H1 (cell line): ENCODE measurements around the gene CD46. TPM values are rescaled to one million over a fixed set of nuclear protein-coding genes. Genes with fewer than 3 reads are reported as not detected.

Source experiments
- ASH2L ChIP-seq: fragments of 200-600, 300-600 bp; sonication (generic); IDR thresholded peaks from one replicate; pipeline ENCODE4 v1.7.1; 2017; ENCODE audit warnings: low read length
- GABPA ChIP-seq: IDR thresholded peaks from 2 replicates; pipeline ENCODE4 v1.6.1; 2011; ENCODE audit warnings: mild to moderate bottlenecking, low read length, moderate library complexity, borderline replicate concordance; ENCODE audit not compliant: insufficient read depth
- KDM4A ChIP-seq: IDR thresholded peaks from one replicate; pipeline ENCODE4 v1.7.1; 2012; ENCODE audit warnings: low read depth, mild to moderate bottlenecking, moderate library complexity, low read length, inconsistent platforms; ENCODE audit not compliant: severe bottlenecking
- SIN3A ChIP-seq, 2 experiments: IDR thresholded peaks in 1 of 2; conservative IDR thresholded peaks in 1 of 2; 2 replicates each; pipeline ENCODE4 v1.6.1; 2011 to 2012; ENCODE audit warnings: low read length in 2 of 2, improper control_type of control experiment in 1 of 2, low read depth in 1 of 2, mild to moderate bottlenecking in 1 of 2
- SRF ChIP-seq: IDR thresholded peaks from 2 replicates; pipeline ENCODE4 v1.6.1; 2011; ENCODE audit warnings: mild to moderate bottlenecking, low read depth, low read length, moderate library complexity
- ZNF274 ChIP-seq: IDR thresholded peaks from 2 replicates; pipeline ENCODE4 v1.7.0; 2012; ENCODE audit warnings: low read length, borderline replicate concordance; ENCODE audit errors: extremely low read depth
- polyA plus RNA-seq, 7 experiments: library from polyadenylated mRNA; depleted of rRNA in 3 of 7; stranded (reverse) in 5 of 7; unstranded in 2 of 7; fragments of >200 nt in 5 of 7; fragments of 200-250 nt in 2 of 7; gene quantifications; 1 replicate in 5 of 7; 2 replicates in 1 of 7; 4 replicates in 1 of 7; pipeline versions ENCODE4 v1.2.1 to v1.2.3, GENCODE V29; 2011 to 2013; ENCODE audit warnings: missing spikeins in 2 of 7, mixed read lengths in 2 of 7
- total RNA-seq: library from RNA; stranded (reverse); fragmentation: NEBNext Ultra II Directional; extraction: Animal tissue kit (Norgen Biotek cat#: 25700); gene quantifications from 2 replicates; pipeline ENCODE4 v1.2.1, GENCODE V29; 2021
- TF ChIP-seq, protein P1 (sequence below): fragments of 300-600 bp; sonication (generic); IDR thresholded peaks from 2 replicates; pipeline ENCODE4 v1.7.1; 2012; ENCODE audit warnings: low read length, moderate library complexity, mild to moderate bottlenecking, inconsistent platforms; ENCODE audit not compliant: insufficient replicate concordance
- TF ChIP-seq, protein P2 (sequence below): IDR thresholded peaks from 2 replicates; pipeline ENCODE4 v1.6.1; 2011; ENCODE audit warnings: low read depth, mild to moderate bottlenecking, low read length; ENCODE audit not compliant: insufficient read depth

Gene CD46
- total and polyA plus RNA-seq, 2 of the 8 experiments (the other 6 are each of a cell fraction or from before 2014, with no cell fraction given) = 60.9 to 113 TPM

GRCh38 chr1:207826557-207827487 lies 75.0 kb downstream of the CD46 start (continued):
- TF ChIP-seq, protein P1, sequence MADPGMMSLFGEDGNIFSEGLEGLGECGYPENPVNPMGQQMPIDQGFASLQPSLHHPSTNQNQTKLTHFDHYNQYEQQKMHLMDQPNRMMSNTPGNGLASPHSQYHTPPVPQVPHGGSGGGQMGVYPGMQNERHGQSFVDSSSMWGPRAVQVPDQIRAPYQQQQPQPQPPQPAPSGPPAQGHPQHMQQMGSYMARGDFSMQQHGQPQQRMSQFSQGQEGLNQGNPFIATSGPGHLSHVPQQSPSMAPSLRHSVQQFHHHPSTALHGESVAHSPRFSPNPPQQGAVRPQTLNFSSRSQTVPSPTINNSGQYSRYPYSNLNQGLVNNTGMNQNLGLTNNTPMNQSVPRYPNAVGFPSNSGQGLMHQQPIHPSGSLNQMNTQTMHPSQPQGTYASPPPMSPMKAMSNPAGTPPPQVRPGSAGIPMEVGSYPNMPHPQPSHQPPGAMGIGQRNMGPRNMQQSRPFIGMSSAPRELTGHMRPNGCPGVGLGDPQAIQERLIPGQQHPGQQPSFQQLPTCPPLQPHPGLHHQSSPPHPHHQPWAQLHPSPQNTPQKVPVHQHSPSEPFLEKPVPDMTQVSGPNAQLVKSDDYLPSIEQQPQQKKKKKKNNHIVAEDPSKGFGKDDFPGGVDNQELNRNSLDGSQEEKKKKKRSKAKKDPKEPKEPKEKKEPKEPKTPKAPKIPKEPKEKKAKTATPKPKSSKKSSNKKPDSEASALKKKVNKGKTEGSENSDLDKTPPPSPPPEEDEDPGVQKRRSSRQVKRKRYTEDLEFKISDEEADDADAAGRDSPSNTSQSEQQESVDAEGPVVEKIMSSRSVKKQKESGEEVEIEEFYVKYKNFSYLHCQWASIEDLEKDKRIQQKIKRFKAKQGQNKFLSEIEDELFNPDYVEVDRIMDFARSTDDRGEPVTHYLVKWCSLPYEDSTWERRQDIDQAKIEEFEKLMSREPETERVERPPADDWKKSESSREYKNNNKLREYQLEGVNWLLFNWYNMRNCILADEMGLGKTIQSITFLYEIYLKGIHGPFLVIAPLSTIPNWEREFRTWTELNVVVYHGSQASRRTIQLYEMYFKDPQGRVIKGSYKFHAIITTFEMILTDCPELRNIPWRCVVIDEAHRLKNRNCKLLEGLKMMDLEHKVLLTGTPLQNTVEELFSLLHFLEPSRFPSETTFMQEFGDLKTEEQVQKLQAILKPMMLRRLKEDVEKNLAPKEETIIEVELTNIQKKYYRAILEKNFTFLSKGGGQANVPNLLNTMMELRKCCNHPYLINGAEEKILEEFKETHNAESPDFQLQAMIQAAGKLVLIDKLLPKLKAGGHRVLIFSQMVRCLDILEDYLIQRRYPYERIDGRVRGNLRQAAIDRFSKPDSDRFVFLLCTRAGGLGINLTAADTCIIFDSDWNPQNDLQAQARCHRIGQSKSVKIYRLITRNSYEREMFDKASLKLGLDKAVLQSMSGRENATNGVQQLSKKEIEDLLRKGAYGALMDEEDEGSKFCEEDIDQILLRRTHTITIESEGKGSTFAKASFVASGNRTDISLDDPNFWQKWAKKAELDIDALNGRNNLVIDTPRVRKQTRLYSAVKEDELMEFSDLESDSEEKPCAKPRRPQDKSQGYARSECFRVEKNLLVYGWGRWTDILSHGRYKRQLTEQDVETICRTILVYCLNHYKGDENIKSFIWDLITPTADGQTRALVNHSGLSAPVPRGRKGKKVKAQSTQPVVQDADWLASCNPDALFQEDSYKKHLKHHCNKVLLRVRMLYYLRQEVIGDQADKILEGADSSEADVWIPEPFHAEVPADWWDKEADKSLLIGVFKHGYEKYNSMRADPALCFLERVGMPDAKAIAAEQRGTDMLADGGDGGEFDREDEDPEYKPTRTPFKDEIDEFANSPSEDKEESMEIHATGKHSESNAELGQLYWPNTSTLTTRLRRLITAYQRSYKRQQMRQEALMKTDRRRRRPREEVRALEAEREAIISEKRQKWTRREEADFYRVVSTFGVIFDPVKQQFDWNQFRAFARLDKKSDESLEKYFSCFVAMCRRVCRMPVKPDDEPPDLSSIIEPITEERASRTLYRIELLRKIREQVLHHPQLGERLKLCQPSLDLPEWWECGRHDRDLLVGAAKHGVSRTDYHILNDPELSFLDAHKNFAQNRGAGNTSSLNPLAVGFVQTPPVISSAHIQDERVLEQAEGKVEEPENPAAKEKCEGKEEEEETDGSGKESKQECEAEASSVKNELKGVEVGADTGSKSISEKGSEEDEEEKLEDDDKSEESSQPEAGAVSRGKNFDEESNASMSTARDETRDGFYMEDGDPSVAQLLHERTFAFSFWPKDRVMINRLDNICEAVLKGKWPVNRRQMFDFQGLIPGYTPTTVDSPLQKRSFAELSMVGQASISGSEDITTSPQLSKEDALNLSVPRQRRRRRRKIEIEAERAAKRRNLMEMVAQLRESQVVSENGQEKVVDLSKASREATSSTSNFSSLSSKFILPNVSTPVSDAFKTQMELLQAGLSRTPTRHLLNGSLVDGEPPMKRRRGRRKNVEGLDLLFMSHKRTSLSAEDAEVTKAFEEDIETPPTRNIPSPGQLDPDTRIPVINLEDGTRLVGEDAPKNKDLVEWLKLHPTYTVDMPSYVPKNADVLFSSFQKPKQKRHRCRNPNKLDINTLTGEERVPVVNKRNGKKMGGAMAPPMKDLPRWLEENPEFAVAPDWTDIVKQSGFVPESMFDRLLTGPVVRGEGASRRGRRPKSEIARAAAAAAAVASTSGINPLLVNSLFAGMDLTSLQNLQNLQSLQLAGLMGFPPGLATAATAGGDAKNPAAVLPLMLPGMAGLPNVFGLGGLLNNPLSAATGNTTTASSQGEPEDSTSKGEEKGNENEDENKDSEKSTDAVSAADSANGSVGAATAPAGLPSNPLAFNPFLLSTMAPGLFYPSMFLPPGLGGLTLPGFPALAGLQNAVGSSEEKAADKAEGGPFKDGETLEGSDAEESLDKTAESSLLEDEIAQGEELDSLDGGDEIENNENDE = no peak
- no peak for TF ChIP-seq KDM4A
- no peak for TF ChIP-seq GABPA
- no peak for TF ChIP-seq ZNF274
- TF ChIP-seq, protein P2, sequence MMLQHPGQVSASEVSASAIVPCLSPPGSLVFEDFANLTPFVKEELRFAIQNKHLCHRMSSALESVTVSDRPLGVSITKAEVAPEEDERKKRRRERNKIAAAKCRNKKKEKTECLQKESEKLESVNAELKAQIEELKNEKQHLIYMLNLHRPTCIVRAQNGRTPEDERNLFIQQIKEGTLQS = no peak
- no peak for TF ChIP-seq SIN3A (conservative IDR thresholded peaks at IDR 0.05 in 1 of 2, IDR thresholded peaks at IDR 0.05 in 1 of 2; ENCODE audit: low read depth in 1 of 2, low read length in 2 of 2)
- no peak for TF ChIP-seq SRF
- TF ChIP-seq ASH2L = no peak
